ENCODE data around the gene TXNDC5. TPM values are rescaled to one million over a fixed set of nuclear protein-coding genes. Genes with fewer than 3 reads are reported as not detected.

The TXNDC5 gene
- total and polyA plus RNA-seq, 5 experiments from 2014 or later, result 10.7 to 25.2 (median 14.5) TPM

DNA sequence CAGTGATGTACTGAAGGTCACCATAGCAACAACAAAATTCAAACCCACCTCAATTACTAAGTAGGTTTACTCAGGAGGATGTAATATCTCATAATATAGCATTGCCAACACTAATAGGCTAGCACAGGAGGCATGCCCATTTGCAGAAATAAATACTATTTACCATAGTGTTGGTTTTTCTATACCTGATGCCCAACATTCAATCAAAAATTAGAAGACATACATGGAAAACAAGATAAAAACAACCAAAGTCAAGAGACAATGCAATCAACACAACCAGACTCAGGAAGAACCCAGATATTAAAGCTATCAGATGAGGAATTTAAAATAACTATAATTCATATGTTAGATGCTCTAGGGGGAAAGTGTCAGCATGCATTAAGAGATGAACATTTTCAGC is 14.3 kb upstream of the TXNDC5 start:
- peaks cover 0 to 34% (median 18%) of the 10 kb centered on the region in 9 donors for H3K9me3 Mint-ChIP-seq
- no peak overlapping the region for H3K27ac Mint-ChIP-seq
- DNase-seq (no peak), ATAC-seq (no peak)
- H3K36me3 Mint-ChIP-seq, result peaks cover 0 to 21% (median 16%) of the 10 kb centered on the region in 3 donors
- no peaks in the 10 kb centered on the region for H3K4me1 Mint-ChIP-seq
- POLR2A ChIA-PET, result no interaction called here
- H3K27me3 Mint-ChIP-seq, result peaks cover 6 to 26% (median 19%) of the 10 kb centered on the region in 5 donors
- H3K4me3 Mint-ChIP-seq, result no peak overlapping the region

DNA sequence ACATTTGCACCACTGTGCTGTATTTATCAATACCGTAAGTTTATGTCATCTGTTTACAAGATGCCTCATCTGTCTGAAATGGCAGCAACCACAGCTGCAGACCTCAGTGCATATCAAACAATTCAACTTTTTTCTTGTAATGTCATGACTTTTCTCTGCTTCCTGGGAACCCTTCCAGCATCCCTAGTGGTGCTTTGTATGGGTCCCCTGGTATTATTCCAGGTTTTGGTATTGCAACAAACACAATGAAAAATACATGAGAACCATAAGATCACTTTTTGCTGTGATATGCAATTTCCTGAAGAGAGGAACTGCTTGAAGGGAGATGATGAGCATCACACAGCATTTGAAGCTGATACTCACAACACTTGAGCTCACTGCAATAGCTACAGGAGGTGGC is 12.0 kb upstream of the TXNDC5 start:
- Mint-ChIP-seq H3K4me1 (no peaks in the 10 kb centered on the region), H3K9me3 (peaks cover 0 to 27% (median 17%) of the 10 kb centered on the region in 9 donors), H3K4me3 (no peak overlapping the region), H3K27me3 (peaks cover 6 to 22% (median 14%) of the 10 kb centered on the region in 5 donors), H3K27ac (no peak overlapping the region), H3K36me3 (peaks cover 0 to 21% (median 16%) of the 10 kb centered on the region in 3 donors)
- DNase-seq (no peak), ATAC-seq (no peak)
- POLR2A ChIA-PET, result no interaction called here

DNA sequence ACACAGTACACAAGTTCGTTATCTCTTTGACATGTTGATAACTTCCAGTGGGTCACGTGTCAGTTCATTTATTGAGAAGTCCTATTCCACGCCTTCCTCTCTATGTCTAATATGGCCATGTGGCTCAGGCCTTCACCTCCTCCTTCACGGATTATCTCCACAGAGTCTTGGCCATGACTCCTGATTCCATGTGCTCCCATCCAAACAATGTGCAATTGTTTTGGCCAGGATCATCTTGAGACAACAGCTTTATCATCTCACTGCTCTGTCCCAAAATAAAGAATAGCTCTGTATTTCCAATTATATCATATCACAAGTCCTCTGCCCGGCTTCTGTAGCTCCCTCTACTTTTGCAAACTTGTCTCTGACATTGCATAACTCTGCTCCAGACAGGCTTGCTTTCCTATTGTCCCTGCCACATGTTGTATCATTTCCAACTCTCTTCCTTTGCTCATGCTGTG is 11.1 kb upstream of the TXNDC5 start:
- POLR2A ChIA-PET, result no interaction called here
- peaks cover 0 to 24% (median 17%) of the 10 kb centered on the region in 9 donors for H3K9me3 Mint-ChIP-seq
- peaks cover 0 to 4% (median 0%) of the 10 kb centered on the region in 4 donors for H3K4me1 Mint-ChIP-seq
- H3K27me3 Mint-ChIP-seq, result peaks cover 2 to 14% (median 11%) of the 10 kb centered on the region in 5 donors
- ATAC-seq (no peak), DNase-seq (no peak)
- H3K36me3 Mint-ChIP-seq, result peaks cover 0 to 21% (median 16%) of the 10 kb centered on the region in 3 donors
- H3K27ac Mint-ChIP-seq, result no peak overlapping the region
- no peak overlapping the region for H3K4me3 Mint-ChIP-seq

DNA sequence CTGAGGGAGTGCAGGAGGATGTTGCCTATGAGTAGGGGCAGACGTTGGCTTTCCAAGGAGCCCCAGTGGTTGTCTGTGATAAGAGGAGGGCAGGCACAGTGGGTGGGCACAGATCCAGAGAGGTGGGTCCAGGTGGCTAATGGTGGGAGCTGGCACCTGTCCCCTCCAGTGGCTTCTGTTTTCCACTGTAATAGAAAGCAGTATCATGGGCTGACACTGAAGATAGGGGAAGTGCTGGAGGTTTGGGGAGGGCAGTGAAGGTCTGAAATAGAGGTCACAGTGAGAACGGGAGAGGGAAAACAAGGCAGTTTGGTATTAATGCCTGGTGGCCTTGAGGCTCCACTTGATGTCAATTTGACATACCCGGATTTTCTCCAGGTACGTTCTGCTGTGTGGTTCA is 10.5 kb upstream of the TXNDC5 start:
- H3K36me3 Mint-ChIP-seq, result peaks cover 0 to 21% (median 16%) of the 10 kb centered on the region in 3 donors
- no peak overlapping the region for H3K27ac Mint-ChIP-seq
- no peak for DNase-seq
- no peak for ATAC-seq
- H3K4me1 Mint-ChIP-seq, result peaks cover 0 to 4% (median 0%) of the 10 kb centered on the region in 4 donors
- POLR2A ChIA-PET, result no interaction called here
- H3K4me3 Mint-ChIP-seq, result no peak overlapping the region
- H3K9me3 Mint-ChIP-seq, result peaks cover 0 to 22% (median 17%) of the 10 kb centered on the region in 9 donors
- H3K27me3 Mint-ChIP-seq, result peaks cover 2 to 11% (median 8%) of the 10 kb centered on the region in 5 donors

DNA sequence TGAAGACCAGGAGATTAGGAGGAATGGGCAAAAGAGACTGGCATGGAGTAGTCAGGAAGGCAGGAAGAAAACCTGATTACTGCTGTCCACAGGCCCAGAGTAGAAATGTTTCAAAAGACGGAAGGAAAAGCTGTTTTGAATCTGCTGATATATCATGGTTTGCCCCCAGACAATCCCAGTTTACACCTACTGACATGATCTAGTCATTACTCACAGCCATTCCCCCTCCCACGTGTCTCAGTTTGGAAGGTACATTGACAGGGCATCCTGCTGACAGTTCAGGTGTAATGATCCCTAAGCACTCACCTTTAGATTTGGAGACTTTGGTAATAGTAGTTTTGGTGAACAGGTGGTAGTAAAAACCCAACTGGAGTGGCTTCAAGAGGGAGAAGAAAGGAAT is 9.8 kb upstream of the TXNDC5 start:
- Mint-ChIP-seq H3K4me3 (no peak overlapping the region), H3K27ac (no peak overlapping the region), H3K9me3 (peaks cover 0 to 19% (median 14%) of the 10 kb centered on the region in 9 donors), H3K36me3 (peaks cover 0 to 19% (median 14%) of the 10 kb centered on the region in 3 donors), H3K27me3 (peaks cover under 1 to 11% (median 7%) of the 10 kb centered on the region in 5 donors), H3K4me1 (peaks cover 0 to 4% (median 0%) of the 10 kb centered on the region in 4 donors)
- ATAC-seq, result no peak
- POLR2A ChIA-PET, result no interaction called here
- no peak for DNase-seq

DNA sequence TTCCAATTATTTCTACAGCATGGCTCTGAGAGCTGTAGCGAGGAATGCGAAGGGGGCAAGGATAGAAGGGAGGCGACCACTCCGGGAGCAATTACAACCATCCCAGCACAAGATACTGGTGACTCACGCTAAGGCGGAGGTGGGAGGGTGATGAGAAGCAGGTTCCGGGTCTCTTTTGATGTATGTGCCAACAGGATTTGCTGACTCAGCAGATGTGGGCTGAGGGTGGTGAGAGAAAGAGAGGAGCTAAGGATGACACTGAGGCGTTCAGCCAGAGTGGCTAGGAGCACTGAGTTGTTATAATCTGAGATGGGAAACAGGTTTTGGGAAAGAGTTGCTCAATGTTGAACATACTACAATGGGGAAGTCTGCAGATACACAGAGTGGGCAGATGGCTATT is 9.3 kb upstream of the TXNDC5 start:
- DNase-seq, result no peak
- H3K9me3 Mint-ChIP-seq, result peaks cover 0 to 14% (median 10%) of the 10 kb centered on the region in 9 donors
- no peak overlapping the region for H3K4me3 Mint-ChIP-seq
- peaks cover 0 to 11% (median 7%) of the 10 kb centered on the region in 5 donors for H3K27me3 Mint-ChIP-seq
- ATAC-seq, result no peak
- H3K4me1 Mint-ChIP-seq, result peaks cover 0 to 4% (median 0%) of the 10 kb centered on the region in 4 donors
- H3K27ac Mint-ChIP-seq, result no peak overlapping the region
- POLR2A ChIA-PET, result no interaction called here
- peaks cover 0 to 14% (median 13%) of the 10 kb centered on the region in 3 donors for H3K36me3 Mint-ChIP-seq

DNA sequence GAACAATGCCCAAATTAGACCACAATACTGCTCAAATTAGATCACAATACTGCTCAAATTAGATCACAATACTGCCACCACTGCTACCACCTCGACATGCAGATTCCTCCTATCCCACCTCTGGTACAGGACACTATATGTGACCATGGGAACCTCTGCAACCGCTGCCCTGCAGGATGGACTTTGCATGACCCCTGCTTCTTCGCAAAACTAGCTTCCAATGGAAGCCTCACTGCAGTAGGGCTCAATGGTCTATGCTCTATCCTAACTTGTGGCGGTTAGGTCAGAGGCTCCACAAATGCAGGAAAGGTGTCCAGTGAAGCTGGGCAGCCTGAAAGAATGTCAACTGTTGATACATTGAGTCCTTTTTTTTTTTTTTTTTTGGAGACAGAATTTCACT is 7.8 kb upstream of the TXNDC5 start:
- POLR2A ChIA-PET, result no interaction called here
- H3K4me3 Mint-ChIP-seq, result no peak overlapping the region
- H3K9me3 Mint-ChIP-seq, result no peaks in the 10 kb centered on the region
- no peak overlapping the region for H3K27ac Mint-ChIP-seq
- no peak for DNase-seq
- H3K27me3 Mint-ChIP-seq, result peaks cover 0 to 3% (median 0%) of the 10 kb centered on the region in 5 donors
- no peaks in the 10 kb centered on the region for H3K36me3 Mint-ChIP-seq
- ATAC-seq, result no peak
- peaks cover 0 to 4% (median 0%) of the 10 kb centered on the region in 4 donors for H3K4me1 Mint-ChIP-seq

DNA sequence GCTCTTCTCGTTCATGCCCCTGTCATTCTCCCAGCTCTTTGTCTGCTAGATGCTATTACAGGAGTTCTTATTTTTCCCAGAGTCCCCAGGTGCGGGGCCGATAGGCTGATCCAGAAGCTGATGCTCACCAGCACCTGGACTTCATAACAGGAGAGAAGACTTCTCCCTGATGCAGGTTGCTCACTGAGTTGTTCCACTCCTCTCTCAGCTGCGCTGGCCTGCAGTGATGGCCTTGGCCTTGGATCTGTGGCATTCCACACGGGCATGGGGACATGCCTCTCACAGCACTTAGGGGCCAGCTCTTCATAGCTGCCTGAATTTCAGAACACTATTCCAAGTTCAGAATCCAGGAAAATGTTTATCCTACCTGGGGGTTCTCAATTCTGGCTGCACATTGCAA is 7.1 kb upstream of the TXNDC5 start:
- Mint-ChIP-seq H3K4me3 (no peak overlapping the region), H3K27me3 (peaks cover 0 to 3% (median 0%) of the 10 kb centered on the region in 5 donors), H3K4me1 (peaks cover 0 to 4% (median 0%) of the 10 kb centered on the region in 4 donors), H3K36me3 (no peaks in the 10 kb centered on the region), H3K9me3 (no peaks in the 10 kb centered on the region), H3K27ac (no peak overlapping the region)
- POLR2A ChIA-PET, result no interaction called here
- DNase-seq (no peak), ATAC-seq (no peak)

DNA sequence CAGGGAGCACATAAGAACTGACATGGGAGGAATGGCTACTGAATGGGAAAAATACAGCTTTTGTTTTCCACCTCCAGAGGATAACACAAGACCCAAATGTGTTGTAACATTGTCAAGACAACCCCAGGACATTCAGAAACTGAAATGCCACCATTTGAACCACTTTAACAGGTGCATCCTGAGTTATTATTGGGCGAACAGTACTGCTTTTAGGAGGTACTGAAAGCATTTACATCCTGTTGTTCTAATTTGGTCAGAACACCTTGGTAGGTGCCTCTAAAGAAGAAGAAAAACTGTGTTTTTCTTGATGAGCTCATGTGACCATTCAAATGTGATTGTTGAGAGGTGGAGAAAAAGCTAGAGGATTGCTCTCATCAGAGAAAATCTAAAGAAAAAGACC is 6.4 kb upstream of the TXNDC5 start:
- POLR2A ChIA-PET, result no interaction called here
- no peaks in the 10 kb centered on the region for H3K36me3 Mint-ChIP-seq
- H3K27me3 Mint-ChIP-seq, result peaks cover 0 to 3% (median 0%) of the 10 kb centered on the region in 5 donors
- ATAC-seq (no peak), DNase-seq (no peak)
- peak overlapping the region in 1 of 10 donors; percentile 60 for H3K27ac Mint-ChIP-seq
- no peaks in the 10 kb centered on the region for H3K9me3 Mint-ChIP-seq
- H3K4me3 Mint-ChIP-seq, result no peak overlapping the region
- H3K4me1 Mint-ChIP-seq, result peaks cover 0 to 4% (median 0%) of the 10 kb centered on the region in 4 donors

DNA sequence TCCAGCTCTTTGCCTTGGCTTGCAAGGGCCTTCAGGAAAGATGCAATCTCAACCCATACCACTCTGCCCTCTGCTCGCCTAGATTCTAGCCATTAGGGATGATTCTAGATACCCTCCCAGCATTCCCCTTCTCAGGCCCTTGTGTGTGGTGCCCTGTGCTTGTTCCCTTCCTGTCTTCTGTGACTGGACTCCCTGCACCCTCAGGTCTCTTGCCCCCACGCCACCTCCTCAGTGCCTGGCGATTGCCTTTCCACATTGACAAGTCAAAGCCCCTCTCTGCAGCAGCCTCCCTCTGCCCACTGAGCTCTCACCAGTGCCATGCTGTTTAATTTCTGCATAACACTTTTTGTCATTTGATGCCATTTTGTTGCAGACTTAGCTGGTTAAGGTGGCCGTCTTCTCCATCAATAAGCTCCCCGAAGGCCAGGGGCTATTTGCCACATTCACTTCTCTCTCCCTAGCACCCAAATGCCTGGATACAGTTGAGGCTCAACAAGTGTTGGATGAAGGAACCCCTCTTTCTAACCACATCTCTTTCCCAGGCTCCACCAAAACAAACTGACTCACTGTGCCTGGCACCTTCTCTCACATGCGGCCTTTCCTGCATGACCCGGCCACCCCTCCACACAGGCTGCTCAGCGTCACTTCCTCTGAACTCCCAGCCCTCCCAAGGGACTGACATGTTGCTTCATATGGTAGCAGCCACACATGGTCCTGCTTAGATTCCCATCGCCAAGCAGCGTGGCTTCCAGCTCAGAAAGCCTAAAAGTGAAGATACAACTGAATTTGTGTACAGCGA is 4.6 kb upstream of the TXNDC5 start:
- DNase-seq (no peak), ATAC-seq (no peak)
- H3K27me3 Mint-ChIP-seq, result peaks cover 0 to 3% (median 0%) of the 10 kb centered on the region in 5 donors
- POLR2A ChIA-PET, result no interaction called here
- no peak overlapping the region for H3K4me3 Mint-ChIP-seq
- H3K27ac Mint-ChIP-seq, result no peak overlapping the region
- no peaks in the 10 kb centered on the region for H3K9me3 Mint-ChIP-seq
- no peaks in the 10 kb centered on the region for H3K36me3 Mint-ChIP-seq
- peaks cover 0 to 4% (median 2%) of the 10 kb centered on the region in 4 donors for H3K4me1 Mint-ChIP-seq

DNA sequence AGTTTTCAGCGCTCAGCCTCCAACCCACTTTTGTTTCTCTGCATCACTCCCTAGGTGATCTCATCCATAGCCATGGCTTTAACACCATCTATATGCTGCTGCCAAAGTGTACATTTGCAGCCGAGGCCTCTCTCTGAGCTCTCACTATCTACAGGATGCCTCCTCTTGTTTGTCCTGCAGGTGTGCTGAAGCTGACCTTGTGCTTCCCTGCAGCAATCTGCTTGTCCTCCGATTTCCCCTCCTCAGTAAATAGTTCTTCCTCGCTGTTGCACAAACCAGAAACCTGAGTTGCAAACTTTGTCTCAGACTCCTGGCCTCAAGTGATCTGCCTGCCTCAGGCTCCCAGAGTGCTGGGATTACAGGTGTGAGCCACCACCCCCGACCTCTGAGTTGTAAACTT is 3.7 kb upstream of the TXNDC5 start:
- no peak for DNase-seq
- H3K27ac Mint-ChIP-seq, result no peak overlapping the region
- ATAC-seq, result no peak
- peaks cover 3 to 8% (median 5%) of the 10 kb centered on the region in 4 donors for H3K4me1 Mint-ChIP-seq
- H3K9me3 Mint-ChIP-seq, result no peaks in the 10 kb centered on the region
- H3K27me3 Mint-ChIP-seq, result peaks cover 0 to 3% (median 0%) of the 10 kb centered on the region in 5 donors
- H3K4me3 Mint-ChIP-seq, result no peak overlapping the region
- no peaks in the 10 kb centered on the region for H3K36me3 Mint-ChIP-seq
- POLR2A ChIA-PET, result no interaction called here

DNA sequence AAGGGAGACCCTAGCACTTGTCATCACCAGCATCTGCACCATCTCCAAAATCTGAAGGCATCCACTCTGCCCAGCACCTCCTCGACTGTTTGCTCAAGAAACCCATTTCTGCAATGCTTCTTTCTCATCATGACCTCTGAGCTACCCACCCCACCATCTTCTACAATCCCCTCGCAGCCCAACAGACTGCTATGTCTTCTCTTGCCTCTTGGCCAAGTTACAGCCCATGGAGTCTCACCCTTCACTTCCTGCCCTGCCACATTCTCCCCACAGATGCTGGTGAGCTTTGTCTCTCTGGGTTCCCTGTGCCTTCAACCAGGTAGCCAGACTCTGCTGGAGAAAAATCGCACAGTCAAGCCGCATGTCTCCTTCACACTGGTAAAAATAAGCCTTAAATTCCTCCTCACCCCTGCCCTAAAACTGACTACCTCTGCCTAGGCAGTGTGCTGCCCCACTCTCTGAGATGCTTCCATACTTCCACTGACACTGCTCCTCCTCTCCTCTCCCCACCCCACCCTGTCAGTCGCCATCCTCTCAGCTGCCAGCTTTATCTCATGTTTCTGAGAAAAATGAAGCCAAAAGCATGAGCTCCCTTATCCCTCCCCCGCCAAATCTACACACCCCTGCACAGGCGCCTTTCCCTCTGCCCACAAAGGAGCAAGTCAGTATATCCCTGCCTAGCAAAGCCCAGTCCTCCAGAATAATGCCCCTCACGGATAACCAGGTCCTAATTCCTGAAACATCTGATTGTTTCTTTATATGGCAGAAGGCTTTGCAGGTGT is 2.3 kb upstream of the TXNDC5 start:
- Mint-ChIP-seq H3K36me3 (no peaks in the 10 kb centered on the region), H3K4me1 (peaks cover 5 to 16% (median 8%) of the 10 kb centered on the region in 4 donors), H3K27ac (no peak overlapping the region), H3K27me3 (no peaks in the 10 kb centered on the region), H3K9me3 (no peaks in the 10 kb centered on the region), H3K4me3 (no peak overlapping the region)
- no peak for ATAC-seq
- POLR2A ChIA-PET, result no interaction called here
- no peak for DNase-seq

DNA sequence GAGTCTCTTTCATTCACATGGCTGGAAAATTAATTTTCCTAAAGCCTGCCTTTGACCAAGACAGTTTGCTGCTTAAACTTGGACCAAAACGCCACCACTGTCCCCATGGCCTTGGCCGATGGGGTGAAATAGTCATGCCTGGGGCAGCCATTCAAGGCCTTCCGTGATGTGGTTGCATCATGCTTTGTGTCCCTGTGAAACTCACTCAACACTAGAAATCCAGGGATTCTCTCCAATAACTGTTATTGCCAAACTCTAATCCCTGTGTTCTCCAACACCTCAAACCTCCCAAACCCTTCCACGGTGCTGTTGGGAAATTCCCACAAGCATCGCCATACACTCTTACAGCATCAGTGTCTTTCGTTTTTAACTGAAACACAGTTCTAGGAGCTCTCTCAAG is 1.4 kb upstream of the TXNDC5 start:
- Mint-ChIP-seq H3K9me3 (no peaks in the 10 kb centered on the region), H3K27ac (no peak overlapping the region), H3K4me1 (peaks cover 5 to 17% (median 8%) of the 10 kb centered on the region in 4 donors), H3K4me3 (no peak overlapping the region), H3K27me3 (no peaks in the 10 kb centered on the region), H3K36me3 (no peaks in the 10 kb centered on the region)
- DNase-seq (no peak), ATAC-seq (no peak)
- POLR2A ChIA-PET, result no interaction called here

Measured in naive thymus-derived CD8-positive, alpha-beta T cell (primary cell).